ENCODE measurements around the gene SRGAP2B.
"Not testable (repeated sequence)": the region's sequence is repeated elsewhere in the genome, so short reads cannot be mapped to it uniquely, and the experiment has no call there.

SRGAP2B gene

DNA sequence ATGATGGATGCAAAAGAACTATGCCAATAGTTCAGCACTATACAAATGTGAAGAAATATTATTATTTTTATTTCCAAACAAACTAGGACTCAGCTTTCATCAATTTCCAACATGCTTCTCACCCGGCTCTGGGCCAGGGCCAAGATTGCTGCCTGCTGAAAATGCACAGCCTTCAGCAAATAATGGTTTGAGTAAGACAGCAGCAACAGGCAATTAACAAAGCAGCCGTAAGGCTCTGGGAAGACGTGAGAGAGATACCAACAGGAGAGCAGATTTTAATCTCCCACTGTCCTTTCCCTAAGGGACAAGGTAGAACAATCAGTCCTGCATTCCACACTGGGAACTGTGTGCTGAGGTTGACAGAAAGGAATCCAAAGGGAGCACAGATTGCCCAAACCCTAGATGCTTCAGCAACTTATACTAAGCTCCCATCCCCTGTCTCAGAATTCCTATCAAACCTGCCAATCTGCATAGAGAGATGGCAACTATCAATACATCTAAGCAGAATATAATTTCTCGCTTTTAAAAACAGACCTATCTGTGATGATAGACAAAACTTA lies 134.1 kb downstream of the SRGAP2B start:
- H3K14ac ChIP-seq (ENCODE audit: low read length); H3K4me2 ChIP-seq (ENCODE audit: insufficient read depth, low read length, poor library complexity, severe bottlenecking); H2BK15ac ChIP-seq (ENCODE audit: low read length); H3K9me3 ChIP-seq (replicated peaks in 1 of 2; ENCODE audit: control insufficient read depth in 2 of 2, insufficient read depth in 1 of 2, low read depth in 1 of 2, low read length in 2 of 2); H2BK120ac ChIP-seq (ENCODE audit: low read depth, low read length); DNase-seq (ENCODE audit: low spot score); H3K4me1 ChIP-seq (ENCODE audit: control insufficient read depth in 2 of 2, insufficient read depth in 1 of 2, low read depth in 1 of 2, low read length in 2 of 2); H2BK5ac ChIP-seq (ENCODE audit: low read length); H3K79me1 ChIP-seq (ENCODE audit: low read depth, low read length); H3K18ac ChIP-seq (ENCODE audit: low read length); H3K9ac ChIP-seq (ENCODE audit: low read depth, low read length, poor library complexity); H2AK5ac ChIP-seq (ENCODE audit: low read depth, low read length); H4K91ac ChIP-seq (ENCODE audit: low read depth, low read length, poor library complexity); H2BK12ac ChIP-seq (ENCODE audit: low read length); H4K8ac ChIP-seq (ENCODE audit: low read depth, low read length); H3K23ac ChIP-seq (ENCODE audit: low read depth, low read length, poor library complexity); H3K27ac ChIP-seq (replicated peaks; ENCODE audit: low read length); H2AFZ ChIP-seq (ENCODE audit: low read length); H3K36me3 ChIP-seq (replicated peaks in 1 of 2; ENCODE audit: control insufficient read depth in 2 of 2, insufficient read depth in 2 of 2, low read length in 2 of 2); H3K4me3 ChIP-seq (ENCODE audit: low read length in 2 of 2); H3K4ac ChIP-seq (ENCODE audit: low read length); H3K27me3 ChIP-seq (ENCODE audit: control insufficient read depth in 3 of 3, insufficient read depth in 3 of 3, low read depth in 1 of 3, low read length in 3 of 3): not testable (repeated sequence)
- no CpG with 5 or more reads among the region's 4 CpGs for WGBS, 2 donors (ENCODE audit: extremely low coverage in 2 of 2, insufficient read length in 2 of 2, insufficient replicate concordance in 1 of 2)

DNA sequence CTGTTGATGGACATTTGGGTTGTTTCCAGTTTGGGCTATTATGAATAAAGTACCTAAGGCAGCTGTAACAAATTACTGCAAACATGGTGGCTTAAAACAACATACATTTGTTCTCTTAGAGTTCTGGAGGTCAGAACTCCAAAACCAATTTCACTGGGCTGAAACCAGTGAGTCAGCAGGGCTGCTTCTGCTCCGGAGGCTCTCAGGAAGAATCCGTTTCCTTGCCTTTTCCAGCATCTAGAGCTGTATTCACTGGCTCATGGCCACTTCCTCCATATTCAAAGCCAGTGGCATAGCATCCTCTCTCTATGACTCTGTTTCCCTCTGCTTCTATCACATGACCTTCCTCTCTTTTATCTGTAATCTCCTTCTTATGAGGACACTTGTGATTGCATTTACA lies 146.7 kb downstream of the SRGAP2B start:
- H3K4me1 ChIP-seq (ENCODE audit: control insufficient read depth in 2 of 2, insufficient read depth in 1 of 2, low read depth in 1 of 2, low read length in 2 of 2); H2BK5ac ChIP-seq (ENCODE audit: low read length); H3K18ac ChIP-seq (ENCODE audit: low read length); H3K36me3 ChIP-seq (replicated peaks in 1 of 2; ENCODE audit: control insufficient read depth in 2 of 2, insufficient read depth in 2 of 2, low read length in 2 of 2); H3K79me1 ChIP-seq (ENCODE audit: low read depth, low read length); H2BK12ac ChIP-seq (ENCODE audit: low read length); H3K9ac ChIP-seq (ENCODE audit: low read depth, low read length, poor library complexity); H2AFZ ChIP-seq (ENCODE audit: low read length); H2BK15ac ChIP-seq (ENCODE audit: low read length); H3K4me3 ChIP-seq (ENCODE audit: low read length in 2 of 2); H2AK5ac ChIP-seq (ENCODE audit: low read depth, low read length); H3K27ac ChIP-seq (replicated peaks; ENCODE audit: low read length); H4K91ac ChIP-seq (ENCODE audit: low read depth, low read length, poor library complexity); H3K4ac ChIP-seq (ENCODE audit: low read length); H3K23ac ChIP-seq (ENCODE audit: low read depth, low read length, poor library complexity); H3K14ac ChIP-seq (ENCODE audit: low read length); H2BK120ac ChIP-seq (ENCODE audit: low read depth, low read length); H3K9me3 ChIP-seq (replicated peaks in 1 of 2; ENCODE audit: control insufficient read depth in 2 of 2, insufficient read depth in 1 of 2, low read depth in 1 of 2, low read length in 2 of 2); H3K27me3 ChIP-seq (ENCODE audit: control insufficient read depth in 3 of 3, insufficient read depth in 3 of 3, low read depth in 1 of 3, low read length in 3 of 3); H3K4me2 ChIP-seq (ENCODE audit: insufficient read depth, low read length, poor library complexity, severe bottlenecking); H4K8ac ChIP-seq (ENCODE audit: low read depth, low read length); DNase-seq (ENCODE audit: low spot score): not testable (repeated sequence)
- WGBS, 2 donors (ENCODE audit: extremely low coverage in 2 of 2, insufficient read length in 2 of 2, insufficient replicate concordance in 1 of 2), result no CpG with 5 or more reads among the region's 2 CpGs

DNA sequence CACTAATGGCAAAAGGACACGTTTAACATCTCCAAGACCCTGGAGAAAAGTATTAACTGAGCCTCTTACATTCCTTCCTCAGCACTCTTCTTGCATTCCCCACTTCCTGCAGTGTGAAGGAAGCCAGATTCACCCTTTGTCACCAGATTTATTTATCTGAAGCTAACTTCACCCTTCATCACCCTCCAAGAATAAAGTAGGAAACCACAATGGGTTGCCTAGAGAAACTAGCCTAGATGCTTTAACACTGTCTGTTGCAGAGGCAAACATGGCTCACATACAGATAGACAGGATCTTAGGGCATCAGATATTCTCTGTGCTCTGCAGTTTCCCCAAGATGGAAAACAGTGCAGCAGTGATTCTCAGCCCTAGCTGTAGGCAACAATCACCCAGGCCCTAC lies 147.6 kb downstream of the SRGAP2B start:
- not testable (repeated sequence) for H2BK15ac ChIP-seq (ENCODE audit: low read length); H2BK12ac ChIP-seq (ENCODE audit: low read length); H4K91ac ChIP-seq (ENCODE audit: low read depth, low read length, poor library complexity); H3K23ac ChIP-seq (ENCODE audit: low read depth, low read length, poor library complexity); H3K4me3 ChIP-seq (ENCODE audit: low read length in 2 of 2); H3K27me3 ChIP-seq (ENCODE audit: control insufficient read depth in 3 of 3, insufficient read depth in 3 of 3, low read depth in 1 of 3, low read length in 3 of 3); H3K4me2 ChIP-seq (ENCODE audit: insufficient read depth, low read length, poor library complexity, severe bottlenecking); H3K79me1 ChIP-seq (ENCODE audit: low read depth, low read length); H3K27ac ChIP-seq (replicated peaks; ENCODE audit: low read length); H3K4ac ChIP-seq (ENCODE audit: low read length); H2BK120ac ChIP-seq (ENCODE audit: low read depth, low read length); H3K9ac ChIP-seq (ENCODE audit: low read depth, low read length, poor library complexity); DNase-seq (ENCODE audit: low spot score); H2BK5ac ChIP-seq (ENCODE audit: low read length); H3K4me1 ChIP-seq (ENCODE audit: control insufficient read depth in 2 of 2, insufficient read depth in 1 of 2, low read depth in 1 of 2, low read length in 2 of 2); H2AK5ac ChIP-seq (ENCODE audit: low read depth, low read length); H3K18ac ChIP-seq (ENCODE audit: low read length); H4K8ac ChIP-seq (ENCODE audit: low read depth, low read length); H3K14ac ChIP-seq (ENCODE audit: low read length); H2AFZ ChIP-seq (ENCODE audit: low read length); H3K9me3 ChIP-seq (replicated peaks in 1 of 2; ENCODE audit: control insufficient read depth in 2 of 2, insufficient read depth in 1 of 2, low read depth in 1 of 2, low read length in 2 of 2); H3K36me3 ChIP-seq (replicated peaks in 1 of 2; ENCODE audit: control insufficient read depth in 2 of 2, insufficient read depth in 2 of 2, low read length in 2 of 2)
- WGBS, 2 donors (ENCODE audit: extremely low coverage in 2 of 2, insufficient read length in 2 of 2, insufficient replicate concordance in 1 of 2), result no CpG with 5 or more reads among the region's 1 CpG

DNA sequence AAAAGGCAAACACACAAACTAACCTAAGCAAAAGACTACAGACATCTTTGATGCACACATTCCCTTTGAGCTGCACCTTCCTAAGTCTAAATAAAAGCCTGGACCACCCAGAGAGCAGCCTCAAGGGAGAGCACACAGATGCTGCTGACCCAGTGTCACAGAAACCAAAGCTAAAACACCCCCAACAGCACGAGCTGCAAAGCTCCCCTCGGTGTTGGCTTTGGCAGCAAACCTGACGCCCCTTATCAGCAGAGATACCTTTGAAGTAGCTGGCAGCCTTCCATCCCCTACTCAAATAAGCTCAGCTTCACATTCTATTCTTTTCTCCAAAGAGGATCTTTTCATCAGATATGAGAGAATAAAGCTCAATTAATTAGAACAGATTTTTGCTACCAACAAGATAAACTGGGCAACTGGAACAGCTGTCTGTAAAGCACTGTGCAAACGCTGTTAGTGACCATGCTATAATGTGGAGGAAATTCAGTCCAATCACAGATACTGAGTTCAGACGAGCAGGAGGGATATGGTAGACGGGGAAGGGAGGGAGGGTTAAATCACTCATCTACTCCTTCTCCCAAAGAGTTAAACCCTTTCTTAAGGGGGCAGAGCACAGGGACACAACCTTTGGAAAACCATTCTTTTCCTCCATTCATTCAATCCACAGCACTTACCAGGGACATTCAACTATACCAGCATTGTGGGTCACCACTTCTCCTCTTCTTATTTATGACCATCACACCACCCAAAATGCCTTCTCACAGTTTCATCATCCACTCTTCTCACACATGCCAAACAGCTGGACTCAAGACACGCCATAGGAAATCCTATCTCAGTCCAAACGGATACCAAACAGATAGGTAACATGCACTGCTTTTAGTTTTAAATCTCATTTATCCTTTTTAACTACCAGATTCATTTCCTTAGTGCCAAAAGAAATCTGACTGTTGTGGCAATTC lies 148.3 kb downstream of the SRGAP2B start:
- not testable (repeated sequence) for H3K9me3 ChIP-seq (replicated peaks in 1 of 2; ENCODE audit: control insufficient read depth in 2 of 2, insufficient read depth in 1 of 2, low read depth in 1 of 2, low read length in 2 of 2); DNase-seq (ENCODE audit: low spot score); H3K4ac ChIP-seq (ENCODE audit: low read length); H3K36me3 ChIP-seq (replicated peaks in 1 of 2; ENCODE audit: control insufficient read depth in 2 of 2, insufficient read depth in 2 of 2, low read length in 2 of 2); H3K4me2 ChIP-seq (ENCODE audit: insufficient read depth, low read length, poor library complexity, severe bottlenecking); H2BK5ac ChIP-seq (ENCODE audit: low read length); H3K79me1 ChIP-seq (ENCODE audit: low read depth, low read length); H3K27ac ChIP-seq (replicated peaks; ENCODE audit: low read length); H3K23ac ChIP-seq (ENCODE audit: low read depth, low read length, poor library complexity); H2BK120ac ChIP-seq (ENCODE audit: low read depth, low read length); H4K91ac ChIP-seq (ENCODE audit: low read depth, low read length, poor library complexity); H2AFZ ChIP-seq (ENCODE audit: low read length); H2BK15ac ChIP-seq (ENCODE audit: low read length); H3K9ac ChIP-seq (ENCODE audit: low read depth, low read length, poor library complexity); H3K4me3 ChIP-seq (ENCODE audit: low read length in 2 of 2); H3K14ac ChIP-seq (ENCODE audit: low read length); H3K27me3 ChIP-seq (ENCODE audit: control insufficient read depth in 3 of 3, insufficient read depth in 3 of 3, low read depth in 1 of 3, low read length in 3 of 3); H2AK5ac ChIP-seq (ENCODE audit: low read depth, low read length); H2BK12ac ChIP-seq (ENCODE audit: low read length); H3K4me1 ChIP-seq (ENCODE audit: control insufficient read depth in 2 of 2, insufficient read depth in 1 of 2, low read depth in 1 of 2, low read length in 2 of 2); H3K18ac ChIP-seq (ENCODE audit: low read length); H4K8ac ChIP-seq (ENCODE audit: low read depth, low read length)
- WGBS, 2 donors (ENCODE audit: extremely low coverage in 2 of 2, insufficient read length in 2 of 2, insufficient replicate concordance in 1 of 2), result no CpG with 5 or more reads among the region's 8 CpGs

Measured in neuronal stem cell (in vitro differentiated cells).